Measurements from ENCODE around the gene ZC3H4.

GRCh38 chr19:47141695-47142094 is 28.1 kb upstream of the ZC3H4 start:
- TF ChIP-seq POLR2AphosphoS5 (IDR thresholded peaks at IDR 0.05; ENCODE audit: low read depth) (no peak), CTCF (conservative IDR thresholded peaks at IDR 0.05; ENCODE audit: low read depth in 2 of 2) (no peak), REST (IDR thresholded peaks at IDR 0.05; ENCODE audit: unreplicated experiment) (no peak), EZH2phosphoT487 (IDR thresholded peaks at IDR 0.05; ENCODE audit: unreplicated experiment) (no peak), EZH2 (IDR thresholded peaks at IDR 0.05; ENCODE audit: low read depth, unreplicated experiment) (no peak), JUNB (IDR thresholded peaks at IDR 0.05; ENCODE audit: unreplicated experiment) (no peak)
